Ishikawa (cell line): ENCODE data around the gene GTF2F2.

Experiments
- CEBPB ChIP-seq: IDR thresholded peaks from 2 replicates; pipeline ENCODE4 v1.6.1; 2012
- CREB1 ChIP-seq: IDR thresholded peaks from 2 replicates; pipeline ENCODE4 v1.6.1; 2012; ENCODE audit warnings: low read depth
- EGR1 ChIP-seq: IDR thresholded peaks from 2 replicates; pipeline ENCODE4 v1.6.1; 2012
- EP300 ChIP-seq: IDR thresholded peaks from 2 replicates; pipeline ENCODE4 v1.6.1; 2012; ENCODE audit warnings: borderline replicate concordance
- FOXM1 ChIP-seq: IDR thresholded peaks from 2 replicates; pipeline ENCODE4 v1.6.1; 2012; ENCODE audit warnings: low read depth, borderline replicate concordance
- NFIC ChIP-seq: IDR thresholded peaks from 2 replicates; pipeline ENCODE4 v1.6.1; 2012
- RAD21 ChIP-seq: IDR thresholded peaks from 2 replicates; pipeline ENCODE4 v1.6.1; 2012; ENCODE audit warnings: low read depth
- TAF1 ChIP-seq: IDR thresholded peaks from 2 replicates; pipeline ENCODE4 v1.6.1; 2012; ENCODE audit warnings: low read depth, mild to moderate bottlenecking
- TCF12 ChIP-seq: IDR thresholded peaks from 2 replicates; pipeline ENCODE4 v1.6.1; 2012; ENCODE audit warnings: low read depth
- TEAD4 ChIP-seq: IDR thresholded peaks from 2 replicates; pipeline ENCODE4 v1.6.1; 2012
- YY1 ChIP-seq: IDR thresholded peaks from 2 replicates; pipeline ENCODE4 v1.6.1; 2012; ENCODE audit warnings: low read depth
- ZBTB7A ChIP-seq: IDR thresholded peaks from 2 replicates; pipeline ENCODE4 v1.6.1; 2012; ENCODE audit warnings: low read depth
- TF ChIP-seq, protein P1 (sequence below): IDR thresholded peaks from 2 replicates; pipeline ENCODE4 v1.6.1; 2012
- TF ChIP-seq, protein P2 (sequence below): IDR thresholded peaks from 2 replicates; pipeline ENCODE4 v1.6.1; 2012; ENCODE audit warnings: low read depth, mild to moderate bottlenecking
- TF ChIP-seq, protein P3 (sequence below): IDR thresholded peaks from 2 replicates; pipeline ENCODE4 v1.6.1; 2012

Gene GTF2F2

DNA sequence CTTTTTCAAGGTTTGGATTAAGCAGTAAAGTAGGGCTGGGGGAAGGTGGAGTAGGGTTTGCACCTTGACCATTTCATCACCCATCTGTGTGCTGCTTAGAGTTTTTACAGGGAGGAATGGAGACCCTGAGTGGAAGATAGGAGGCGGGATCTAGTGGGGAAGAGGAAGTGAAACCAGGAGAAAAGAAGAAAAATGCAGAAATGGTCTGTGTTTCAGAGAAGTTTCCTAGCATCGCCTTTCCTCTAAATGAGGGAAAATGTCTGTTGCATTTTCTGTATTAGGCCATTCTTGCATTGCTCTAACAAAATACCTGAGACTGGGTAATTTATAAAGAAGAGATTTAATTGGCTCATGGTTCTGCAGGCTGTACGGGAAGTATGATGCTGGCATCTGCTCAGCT lies 156.6 kb downstream of the GTF2F2 start:
- TF ChIP-seq TEAD4 (no peak), TAF1 (no peak), TCF12 (no peak), CREB1 (no peak), RAD21 (no peak), FOXM1 (no peak), NFIC (no peak), EP300 (no peak), ZBTB7A (no peak), CEBPB (no peak), EGR1 (no peak), YY1 (no peak)
- TF ChIP-seq, protein P1, sequence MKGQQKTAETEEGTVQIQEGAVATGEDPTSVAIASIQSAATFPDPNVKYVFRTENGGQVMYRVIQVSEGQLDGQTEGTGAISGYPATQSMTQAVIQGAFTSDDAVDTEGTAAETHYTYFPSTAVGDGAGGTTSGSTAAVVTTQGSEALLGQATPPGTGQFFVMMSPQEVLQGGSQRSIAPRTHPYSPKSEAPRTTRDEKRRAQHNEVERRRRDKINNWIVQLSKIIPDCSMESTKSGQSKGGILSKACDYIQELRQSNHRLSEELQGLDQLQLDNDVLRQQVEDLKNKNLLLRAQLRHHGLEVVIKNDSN: no peak
- TF ChIP-seq, protein P2, sequence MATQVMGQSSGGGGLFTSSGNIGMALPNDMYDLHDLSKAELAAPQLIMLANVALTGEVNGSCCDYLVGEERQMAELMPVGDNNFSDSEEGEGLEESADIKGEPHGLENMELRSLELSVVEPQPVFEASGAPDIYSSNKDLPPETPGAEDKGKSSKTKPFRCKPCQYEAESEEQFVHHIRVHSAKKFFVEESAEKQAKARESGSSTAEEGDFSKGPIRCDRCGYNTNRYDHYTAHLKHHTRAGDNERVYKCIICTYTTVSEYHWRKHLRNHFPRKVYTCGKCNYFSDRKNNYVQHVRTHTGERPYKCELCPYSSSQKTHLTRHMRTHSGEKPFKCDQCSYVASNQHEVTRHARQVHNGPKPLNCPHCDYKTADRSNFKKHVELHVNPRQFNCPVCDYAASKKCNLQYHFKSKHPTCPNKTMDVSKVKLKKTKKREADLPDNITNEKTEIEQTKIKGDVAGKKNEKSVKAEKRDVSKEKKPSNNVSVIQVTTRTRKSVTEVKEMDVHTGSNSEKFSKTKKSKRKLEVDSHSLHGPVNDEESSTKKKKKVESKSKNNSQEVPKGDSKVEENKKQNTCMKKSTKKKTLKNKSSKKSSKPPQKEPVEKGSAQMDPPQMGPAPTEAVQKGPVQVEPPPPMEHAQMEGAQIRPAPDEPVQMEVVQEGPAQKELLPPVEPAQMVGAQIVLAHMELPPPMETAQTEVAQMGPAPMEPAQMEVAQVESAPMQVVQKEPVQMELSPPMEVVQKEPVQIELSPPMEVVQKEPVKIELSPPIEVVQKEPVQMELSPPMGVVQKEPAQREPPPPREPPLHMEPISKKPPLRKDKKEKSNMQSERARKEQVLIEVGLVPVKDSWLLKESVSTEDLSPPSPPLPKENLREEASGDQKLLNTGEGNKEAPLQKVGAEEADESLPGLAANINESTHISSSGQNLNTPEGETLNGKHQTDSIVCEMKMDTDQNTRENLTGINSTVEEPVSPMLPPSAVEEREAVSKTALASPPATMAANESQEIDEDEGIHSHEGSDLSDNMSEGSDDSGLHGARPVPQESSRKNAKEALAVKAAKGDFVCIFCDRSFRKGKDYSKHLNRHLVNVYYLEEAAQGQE: no peak
- TF ChIP-seq, protein P3, sequence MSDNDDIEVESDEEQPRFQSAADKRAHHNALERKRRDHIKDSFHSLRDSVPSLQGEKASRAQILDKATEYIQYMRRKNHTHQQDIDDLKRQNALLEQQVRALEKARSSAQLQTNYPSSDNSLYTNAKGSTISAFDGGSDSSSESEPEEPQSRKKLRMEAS: no peak

DNA sequence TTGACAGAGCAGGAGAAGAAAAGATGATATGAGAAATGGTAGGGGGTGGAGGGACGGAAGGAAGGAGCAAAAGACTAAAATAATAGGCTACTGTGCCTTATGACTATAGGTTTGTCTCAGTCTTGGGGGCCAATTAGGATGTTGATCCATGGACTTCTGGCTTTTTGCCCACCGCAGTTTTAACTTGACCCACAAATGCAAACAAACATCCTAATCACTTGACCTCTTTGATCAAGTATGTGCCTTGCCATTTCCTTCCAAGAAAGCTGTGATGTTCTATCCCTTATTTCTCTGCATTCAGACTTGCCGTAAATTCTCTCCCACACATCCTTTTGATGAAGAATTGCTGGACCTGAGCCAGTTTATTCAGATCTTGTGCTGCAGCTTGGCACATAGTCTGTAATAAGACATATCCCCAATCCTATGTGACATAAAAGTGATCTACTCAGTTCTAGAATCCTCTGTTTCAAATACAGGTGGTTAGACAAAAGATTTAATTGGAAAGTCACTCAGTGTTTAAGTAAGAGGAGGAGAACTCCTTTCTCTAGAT lies 157.9 kb downstream of the GTF2F2 start:
- no peak for TF ChIP-seq TAF1
- TF ChIP-seq RAD21: no peak
- TF ChIP-seq TEAD4: no peak
- TF ChIP-seq FOXM1: no peak
- no peak for TF ChIP-seq NFIC
- TF ChIP-seq, protein P1: no peak
- no peak for TF ChIP-seq EP300
- TF ChIP-seq EGR1: no peak
- TF ChIP-seq CREB1: no peak
- TF ChIP-seq, protein P2: no peak
- no peak for TF ChIP-seq YY1
- TF ChIP-seq, protein P3: no peak
- no peak for TF ChIP-seq TCF12
- TF ChIP-seq ZBTB7A: no peak
- no peak for TF ChIP-seq CEBPB

DNA sequence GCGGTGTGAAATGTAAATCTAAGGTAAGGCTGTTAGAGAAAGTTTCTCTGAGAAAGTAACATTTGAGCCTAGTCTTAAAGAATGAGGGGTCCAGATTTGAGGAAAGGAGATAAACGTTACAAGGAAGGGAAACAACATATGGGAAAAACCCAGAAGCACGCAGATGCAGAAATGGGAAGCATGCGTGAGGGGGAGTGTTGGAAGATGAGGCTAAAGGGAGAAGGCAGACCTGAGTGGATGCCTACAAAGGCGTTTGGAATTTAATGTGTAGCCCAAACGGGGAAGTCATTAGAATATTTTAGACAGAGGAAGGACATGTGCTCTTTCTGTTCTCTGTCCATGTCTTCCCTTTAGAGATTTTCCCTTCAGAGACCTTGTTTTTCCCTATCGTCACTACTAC lies 159.7 kb downstream of the GTF2F2 start:
- TF ChIP-seq EP300: no peak

DNA sequence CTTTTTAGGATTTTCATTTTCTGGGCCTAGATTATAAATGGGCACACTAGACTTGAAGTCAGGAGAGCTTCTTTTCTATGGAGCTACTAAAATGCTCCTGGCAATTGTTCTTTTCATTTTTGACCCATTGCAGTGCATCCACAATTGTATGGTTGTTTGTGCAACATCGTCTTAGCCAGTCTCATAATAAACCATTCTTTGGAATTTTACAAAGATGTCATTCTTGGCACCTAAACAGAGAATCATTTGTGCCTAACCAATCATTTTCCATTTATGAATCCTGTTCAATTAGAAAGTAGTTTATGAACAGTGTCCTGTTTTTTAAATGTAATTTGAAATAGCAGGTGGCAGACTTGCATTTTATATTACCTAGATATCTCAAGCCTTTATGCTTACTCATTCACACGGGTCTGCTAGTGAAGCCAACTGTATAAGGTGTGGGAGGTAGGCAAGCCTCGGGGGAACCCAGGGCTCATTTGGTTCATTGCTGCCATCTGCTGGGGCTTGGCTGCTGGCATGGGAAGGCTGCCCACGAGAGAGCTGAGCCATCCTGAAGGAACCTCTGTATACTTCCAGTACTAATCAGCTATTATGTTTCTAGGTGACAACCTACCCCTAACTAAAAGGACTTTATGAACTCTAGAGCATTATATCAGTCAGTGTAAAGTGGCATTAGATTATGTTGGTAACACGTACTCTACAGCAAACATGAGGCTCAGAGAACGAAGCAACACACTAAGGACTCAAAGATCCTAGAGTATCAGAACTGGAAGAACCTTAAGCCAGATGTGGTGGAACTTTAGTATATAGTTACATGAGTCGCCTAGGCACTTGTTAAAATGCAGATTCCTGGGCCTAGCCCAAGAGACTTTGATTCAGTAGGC lies 160.7 kb downstream of the GTF2F2 start:
- TF ChIP-seq NFIC: 0 out of 2 replicates have a peak, but pooled peaks have one; percentile 39
- TF ChIP-seq, protein P2: no peak
- TF ChIP-seq TCF12: no peak
- TF ChIP-seq, protein P3: 0 out of 2 replicates have a peak, but pooled peaks have one; percentile 23
- peak; percentile 95 for TF ChIP-seq RAD21
